ENCODE measurements around the gene SHISA7. TPM values are rescaled to one million over a fixed set of nuclear protein-coding genes. Genes with fewer than 3 reads are reported as not detected.

The SHISA7 gene
- total RNA-seq, 1 donor from 2014 or later, result not detected

GRCh38 chr19:55382522-55383054 lies 60.5 kb downstream of the SHISA7 start:
- H3K4me3 Mint-ChIP-seq (ENCODE audit: unreplicated experiment), result peak overlapping the region; percentile 39
- H3K9me3 Mint-ChIP-seq (ENCODE audit: low read depth), result no peaks in the 10 kb centered on the region
- H3K27me3 Mint-ChIP-seq (ENCODE audit: low read depth), result no peaks in the 10 kb centered on the region
- TF ChIP-seq CTCF (IDR thresholded peaks at IDR 0.05), result no peak
- peaks cover 27% of the 10 kb centered on the region for H3K4me1 Mint-ChIP-seq (ENCODE audit: low read depth)
- no peak for DNase-seq (ENCODE audit: low spot score)
- H3K36me3 Mint-ChIP-seq (ENCODE audit: low read depth), result peaks cover 13% of the 10 kb centered on the region
- no peak overlapping the region for H3K27ac Mint-ChIP-seq (ENCODE audit: unreplicated experiment)

DNA sequence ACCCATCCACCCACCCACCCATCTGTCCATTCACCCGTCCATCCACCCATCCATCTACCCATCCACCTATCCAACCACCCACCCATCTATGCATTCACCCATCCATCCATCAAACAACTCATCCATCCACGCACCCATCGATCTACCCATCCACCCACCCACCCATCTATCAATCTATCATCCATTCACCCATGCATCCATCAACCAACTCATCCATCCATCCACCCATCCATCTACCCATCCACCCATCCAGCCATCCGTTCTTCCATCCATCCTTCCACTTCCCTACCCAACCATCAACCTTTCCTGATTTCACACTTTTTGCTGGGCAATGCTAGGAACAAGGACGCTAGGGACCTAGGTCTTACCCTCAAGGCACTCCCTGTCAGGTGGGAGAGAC lies 61.1 kb downstream of the SHISA7 start:
- TF ChIP-seq CTCF (IDR thresholded peaks at IDR 0.05), result no peak
- no peak for DNase-seq (ENCODE audit: low spot score)
- Mint-ChIP-seq H3K36me3 (ENCODE audit: low read depth) (peaks cover 7% of the 10 kb centered on the region), H3K27ac (ENCODE audit: unreplicated experiment) (no peak overlapping the region), H3K9me3 (ENCODE audit: low read depth) (no peaks in the 10 kb centered on the region), H3K4me3 (ENCODE audit: unreplicated experiment) (no peak overlapping the region), H3K27me3 (ENCODE audit: low read depth) (no peaks in the 10 kb centered on the region), H3K4me1 (ENCODE audit: low read depth) (peaks cover 21% of the 10 kb centered on the region)

DNA sequence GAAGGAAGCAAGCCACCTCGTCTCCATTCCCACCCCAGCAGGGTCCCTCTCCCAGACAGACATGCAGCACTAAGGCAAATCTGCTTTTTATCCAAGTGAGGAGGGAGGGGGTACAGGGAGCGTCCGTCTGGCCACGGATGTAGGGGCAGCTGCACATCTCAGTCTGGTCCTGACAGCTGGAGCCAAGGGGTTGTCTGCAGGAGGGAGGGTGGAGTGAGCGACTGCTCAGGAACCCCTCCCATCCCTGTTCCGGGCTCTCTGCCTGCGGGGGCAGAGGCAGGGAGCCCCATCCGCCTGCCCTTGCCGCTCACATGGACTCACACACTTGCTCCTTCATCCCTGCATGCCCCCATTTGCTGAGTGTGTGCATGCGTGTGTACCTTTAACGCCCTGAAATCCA lies 63.9 kb downstream of the SHISA7 start:
- Mint-ChIP-seq H3K4me3 (ENCODE audit: unreplicated experiment) (no peak overlapping the region), H3K27ac (ENCODE audit: unreplicated experiment) (no peak overlapping the region), H3K4me1 (ENCODE audit: low read depth) (peaks cover 3% of the 10 kb centered on the region), H3K9me3 (ENCODE audit: low read depth) (no peaks in the 10 kb centered on the region), H3K36me3 (ENCODE audit: low read depth) (no peaks in the 10 kb centered on the region), H3K27me3 (ENCODE audit: low read depth) (no peaks in the 10 kb centered on the region)
- TF ChIP-seq CTCF (IDR thresholded peaks at IDR 0.05), result no peak
- no peak for DNase-seq (ENCODE audit: low spot score)

Other genes starting within 250 kb of the SHISA7 start
- 0.42 to 0.54 TPM in 2 of 3 replicates, not detected in the other for gene PTPRH, start 233.8 kb downstream of the SHISA7 start, total RNA-seq
- gene TMEM86B, start 214.5 kb downstream of the SHISA7 start, total RNA-seq, result 1.4 to 1.5 TPM (median 1.4 TPM) in 3 replicates
- 47.6 to 58.4 TPM (median 49.9 TPM) in 3 replicates for gene PPP6R1, start 184.3 kb downstream of the SHISA7 start, total RNA-seq
- gene HSPBP1, start 163.2 kb downstream of the SHISA7 start, total RNA-seq, result 22.7 to 30.3 TPM (median 24.2 TPM) in 3 replicates
- gene BRSK1, start 159.3 kb downstream of the SHISA7 start, total RNA-seq, result 14.0 to 15.9 TPM (median 15.3 TPM) in 3 replicates
- gene TMEM150B, start 118.0 kb downstream of the SHISA7 start, total RNA-seq, result not detected in 3 replicates
- 9.5 to 14.6 TPM (median 9.7 TPM) in 3 replicates for gene KMT5C, start 103.4 kb downstream of the SHISA7 start, total RNA-seq
- 0.17 to 0.23 TPM in 2 of 3 replicates, not detected in the other for gene COX6B2, start 88.6 kb downstream of the SHISA7 start, total RNA-seq
- not detected in 3 replicates for gene GARIN5B, start 80.0 kb downstream of the SHISA7 start, total RNA-seq
- 2.8 to 3.7 TPM (median 3.1 TPM) in 3 replicates for gene IL11, start 72.8 kb downstream of the SHISA7 start, total RNA-seq
- gene TMEM190, start 66.5 kb downstream of the SHISA7 start, total RNA-seq, result 0.52 to 1.0 TPM in 2 of 3 replicates, not detected in the other
- gene TMEM238, start 59.0 kb downstream of the SHISA7 start, total RNA-seq, result 0.59 to 1.0 TPM (median 0.85 TPM) in 3 replicates
- 1,343 to 1,376 TPM (median 1,346 TPM) in 3 replicates for gene RPL28, start 57.4 kb downstream of the SHISA7 start, total RNA-seq
- gene UBE2S, start 35.5 kb downstream of the SHISA7 start, total RNA-seq, result 60.0 to 79.7 TPM (median 78.6 TPM) in 3 replicates
- gene ISOC2, start 18.3 kb upstream of the SHISA7 start, total RNA-seq, result 39.8 to 47.2 TPM (median 39.8 TPM) in 3 replicates
- gene C19orf85, start 21.5 kb upstream of the SHISA7 start, total RNA-seq, result not detected in 3 replicates
- gene ZNF628, start 33.3 kb upstream of the SHISA7 start, total RNA-seq, result 9.1 to 9.7 TPM (median 9.4 TPM) in 3 replicates
- gene NAT14, start 41.9 kb upstream of the SHISA7 start, total RNA-seq, result 32.1 to 50.0 TPM (median 33.1 TPM) in 3 replicates
- 33.6 to 50.0 TPM (median 34.5 TPM) in 3 replicates for gene SSC5D, start 45.1 kb upstream of the SHISA7 start, total RNA-seq
- not detected in 3 replicates for gene SBK2, start 93.8 kb upstream of the SHISA7 start, total RNA-seq
- gene SBK3, start 102.2 kb upstream of the SHISA7 start, total RNA-seq, result not detected in 3 replicates
- gene ZNF579, start 137.5 kb upstream of the SHISA7 start, total RNA-seq, result 15.7 to 23.6 TPM (median 23.1 TPM) in 3 replicates
- gene FIZ1, start 156.2 kb upstream of the SHISA7 start, total RNA-seq, result 11.3 to 14.7 TPM (median 14.4 TPM) in 3 replicates
- 10.1 to 11.0 TPM (median 10.8 TPM) in 3 replicates for gene ZNF524, start 157.0 kb upstream of the SHISA7 start, total RNA-seq
- gene ZNF865, start 162.3 kb upstream of the SHISA7 start, total RNA-seq, result 16.1 to 18.1 TPM (median 16.4 TPM) in 3 replicates
- gene ZNF784, start 181.3 kb upstream of the SHISA7 start, total RNA-seq, result 6.1 to 7.9 TPM (median 6.4 TPM) in 3 replicates
- gene ZNF580, start 197.7 kb upstream of the SHISA7 start, total RNA-seq, result 42.3 to 59.8 TPM (median 45.0 TPM) in 3 replicates
- gene ZNF581, start 200.3 kb upstream of the SHISA7 start, total RNA-seq, result 20.8 to 24.7 TPM (median 24.2 TPM) in 3 replicates
- 20.9 to 26.5 TPM (median 23.5 TPM) in 3 replicates for gene CCDC106, start 204.9 kb upstream of the SHISA7 start, total RNA-seq
- gene U2AF2, start 211.7 kb upstream of the SHISA7 start, total RNA-seq, result 119 to 137 TPM (median 129 TPM) in 3 replicates
- gene EPN1, start 231.9 kb upstream of the SHISA7 start, total RNA-seq, result 105 to 127 TPM (median 124 TPM) in 3 replicates